ENCODE results near the gene TNNT2. TPM values are rescaled to one million over a fixed set of nuclear protein-coding genes. Genes with fewer than 3 reads are reported as not detected.

Gene TNNT2
- total and polyA plus RNA-seq, 2 donors (not counting 3 experiments of a cell fraction or from before 2014, with no cell fraction given) = not detected

- Histone ChIP-seq H4K20me1 (replicated peaks; ENCODE audit: control insufficient read depth, extremely low read depth, insufficient read depth, low read length) (no peaks in the 10 kb centered on the region), H3K9me3 (replicated peaks; ENCODE audit: control insufficient read depth, insufficient read depth, low read length) (no peaks in the 10 kb centered on the region), H3K27me3 (ENCODE audit: control insufficient read depth in 2 of 2, insufficient read depth in 2 of 2, low read length in 2 of 2) (peaks cover 7 to 13% of the 10 kb centered on the region in 2 experiments), H3K9ac (replicated peaks; ENCODE audit: extremely low read depth, insufficient read depth, low read length) (no peak overlapping the region), H3K27ac (ENCODE audit: insufficient read depth, low read depth, low read length) (no peak overlapping the region), H3K4me2 (ENCODE audit: insufficient read depth, low read length) (no peak overlapping the region), H3K9me1 (replicated peaks; ENCODE audit: control insufficient read depth, extremely low read depth, insufficient read depth, low read length) (no peaks in the 10 kb centered on the region), H3K36me3 (ENCODE audit: control insufficient read depth in 2 of 2, extremely low read depth in 1 of 2, insufficient read depth in 2 of 2, low read length in 2 of 2) (no peaks in the 10 kb centered on the region), H3K4me1 (ENCODE audit: control insufficient read depth, extremely low read depth, insufficient read depth, low read length) (no peaks in the 10 kb centered on the region), H2AFZ (ENCODE audit: low read depth, low read length) (no peak overlapping the region), H3K4me3 (replicated peaks in 1 of 3; ENCODE audit: insufficient read depth in 1 of 3, low read depth in 1 of 3, low read length in 3 of 3) (no peak overlapping the region), H3K79me2 (ENCODE audit: control insufficient read depth, insufficient read depth, low read length) (no peaks in the 10 kb centered on the region)
- BruUV-seq (replicated peaks) = no TSS peak
- TF ChIP-seq POLR2A (IDR thresholded peaks at IDR 0.05; ENCODE audit: low read depth, low read length) (no peak), EZH2 (IDR thresholded peaks at IDR 0.05; ENCODE audit: borderline replicate concordance, low read depth, low read length, severe bottlenecking) (no peak), FOS (IDR thresholded peaks at IDR 0.05; ENCODE audit: borderline replicate concordance, insufficient read depth, low read length) (no peak), MAX (IDR thresholded peaks at IDR 0.05; ENCODE audit: insufficient read depth, insufficient read length) (no peak), CTCF (IDR thresholded peaks at IDR 0.05; ENCODE audit: extremely low read depth in 1 of 2, insufficient read depth in 1 of 2, low read depth in 1 of 2, low read length in 2 of 2) (no peak), GATA2 (IDR thresholded peaks at IDR 0.05; ENCODE audit: insufficient read depth, insufficient read length, low read depth, low read length) (no peak), POLR2AphosphoS5 (IDR thresholded peaks at IDR 0.05; ENCODE audit: insufficient read depth, low read depth, low read length) (no peak), MYC (IDR thresholded peaks at IDR 0.05; ENCODE audit: low read depth, low read length) (no peak), JUN (IDR thresholded peaks at IDR 0.05; ENCODE audit: borderline replicate concordance, insufficient read depth, insufficient read length, low read depth) (no peak)
- intact Hi-C loops (cut with micrococcal nuclease) (no loop called here), dilution Hi-C loops (cut with MboI; ENCODE audit: extremely low pct_ligation_motif_present, low sequenced_read_pairs) (no loop called here)
- FAIRE-seq = no peak
- ChIA-PET POLR2A (no interaction called here), CTCF (interaction anchor here (1.4 to 3.4 kb wide), 2 partner anchors 11 to 24 kb away, joined by 3 to 10 read pairs; no protein-coding TSS in a partner anchor)
- DNase-seq (ENCODE audit: low read depth, low spot score) = no peak
Measured at GRCh38 chr1:201411292-201411691, 33.8 kb upstream of the TNNT2 start.

Data from endothelial cell of umbilical vein (primary cell).